Vagina (tissue), 2 donors: Measurements from ENCODE around the gene GIPC3.

Experiments
- POLR2A ChIP-seq, 2 donors: fragments of 450-650 bp; IDR thresholded peaks; one replicate each; pipeline ENCODE4 v1.6.1; 2017; ENCODE audit warnings: antibody characterized with exemption in 2 of 2, mild to moderate bottlenecking in 2 of 2, moderate library complexity in 2 of 2
- TF ChIP-seq, protein P1 (sequence below), 3 experiments: fragments of 450-650 bp in 2 of 3; fragments of 200-600 bp in 1 of 3; sonication (generic) in 1 of 3; IDR thresholded peaks; one replicate each; pipeline ENCODE4 v1.5.1; 2017 to 2019; ENCODE audit warnings: antibody characterized with exemption in 3 of 3, mild to moderate bottlenecking in 2 of 3, moderate library complexity in 2 of 3

DNA sequence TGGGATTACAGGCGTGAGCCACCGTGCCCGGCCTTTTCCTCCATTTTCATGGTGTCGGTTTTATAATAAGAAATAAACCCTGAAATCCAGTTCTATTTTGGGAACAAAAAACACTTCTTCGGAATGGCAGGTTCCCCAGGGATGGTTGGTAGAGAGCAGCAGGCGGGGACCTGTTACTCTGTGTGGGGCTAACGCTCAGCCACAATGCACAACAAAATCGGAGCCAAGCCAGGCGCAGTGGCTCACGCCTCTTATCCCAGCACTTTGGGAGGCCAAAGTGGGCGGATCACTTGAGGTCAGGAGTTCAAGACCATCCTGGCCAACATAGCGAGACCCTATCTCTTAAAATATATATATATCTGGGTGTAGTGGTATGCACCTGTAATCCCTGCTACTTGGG, 15.7 kb downstream of the GIPC3 start:
- no peak for TF ChIP-seq POLR2A (IDR thresholded peaks at IDR 0.05)
- TF ChIP-seq, protein P1, sequence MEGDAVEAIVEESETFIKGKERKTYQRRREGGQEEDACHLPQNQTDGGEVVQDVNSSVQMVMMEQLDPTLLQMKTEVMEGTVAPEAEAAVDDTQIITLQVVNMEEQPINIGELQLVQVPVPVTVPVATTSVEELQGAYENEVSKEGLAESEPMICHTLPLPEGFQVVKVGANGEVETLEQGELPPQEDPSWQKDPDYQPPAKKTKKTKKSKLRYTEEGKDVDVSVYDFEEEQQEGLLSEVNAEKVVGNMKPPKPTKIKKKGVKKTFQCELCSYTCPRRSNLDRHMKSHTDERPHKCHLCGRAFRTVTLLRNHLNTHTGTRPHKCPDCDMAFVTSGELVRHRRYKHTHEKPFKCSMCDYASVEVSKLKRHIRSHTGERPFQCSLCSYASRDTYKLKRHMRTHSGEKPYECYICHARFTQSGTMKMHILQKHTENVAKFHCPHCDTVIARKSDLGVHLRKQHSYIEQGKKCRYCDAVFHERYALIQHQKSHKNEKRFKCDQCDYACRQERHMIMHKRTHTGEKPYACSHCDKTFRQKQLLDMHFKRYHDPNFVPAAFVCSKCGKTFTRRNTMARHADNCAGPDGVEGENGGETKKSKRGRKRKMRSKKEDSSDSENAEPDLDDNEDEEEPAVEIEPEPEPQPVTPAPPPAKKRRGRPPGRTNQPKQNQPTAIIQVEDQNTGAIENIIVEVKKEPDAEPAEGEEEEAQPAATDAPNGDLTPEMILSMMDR (IDR thresholded peaks at IDR 0.05): no peak
